Central memory CD4-positive, alpha-beta T cell (primary cell): ENCODE measurements around the gene WDR45B.
"Not testable (repeated sequence)": the region's sequence is repeated elsewhere in the genome, so short reads cannot be mapped to it uniquely, and the experiment has no call there.

Experiments
- DNase-seq: peaks from one replicate; pipeline ENCODE4 v3.0.0; 2022

Gene WDR45B

GRCh38 chr17:82577300-82577699 lies 70.9 kb downstream of the WDR45B start:
- DNase-seq, result no peak

GRCh38 chr17:82575581-82576221 lies 72.5 kb downstream of the WDR45B start:
- DNase-seq, result not testable (repeated sequence)

- no peak for DNase-seq
Observed at GRCh38 chr17:82574041-82574440, 74.2 kb downstream of the WDR45B start.

- no peak for DNase-seq
Observed at GRCh38 chr17:82571855-82572254, 76.4 kb downstream of the WDR45B start.

- no peak for DNase-seq
Observed at GRCh38 chr17:82570277-82570676, 78.0 kb downstream of the WDR45B start.

GRCh38 chr17:82569621-82570020 lies 78.6 kb downstream of the WDR45B start:
- DNase-seq, result no peak

- no peak for DNase-seq
Observed at GRCh38 chr17:82568997-82569393, 79.2 kb downstream of the WDR45B start.

GRCh38 chr17:82567286-82567685 lies 81.0 kb downstream of the WDR45B start:
- DNase-seq, result no peak

GRCh38 chr17:82566129-82566960 lies 81.9 kb downstream of the WDR45B start:
- DNase-seq, result no peak

GRCh38 chr17:82565551-82565950 lies 82.7 kb downstream of the WDR45B start:
- DNase-seq, result no peak
